Effector CD8-positive, alpha-beta T cell (primary cell): ENCODE data around the gene PTPRA.
"Not testable (repeated sequence)": the region's sequence is repeated elsewhere in the genome, so short reads cannot be mapped to it uniquely, and the experiment has no call there.

ENCODE experiments used
- DNase-seq: peaks from one replicate; lab custom pipeline; 2025; lab: John Stamatoyannopoulos, UW

The PTPRA gene

GRCh38 chr20:3074812-3075211 lies 201.5 kb downstream of the PTPRA start:
- DNase-seq, result no peak

DNA sequence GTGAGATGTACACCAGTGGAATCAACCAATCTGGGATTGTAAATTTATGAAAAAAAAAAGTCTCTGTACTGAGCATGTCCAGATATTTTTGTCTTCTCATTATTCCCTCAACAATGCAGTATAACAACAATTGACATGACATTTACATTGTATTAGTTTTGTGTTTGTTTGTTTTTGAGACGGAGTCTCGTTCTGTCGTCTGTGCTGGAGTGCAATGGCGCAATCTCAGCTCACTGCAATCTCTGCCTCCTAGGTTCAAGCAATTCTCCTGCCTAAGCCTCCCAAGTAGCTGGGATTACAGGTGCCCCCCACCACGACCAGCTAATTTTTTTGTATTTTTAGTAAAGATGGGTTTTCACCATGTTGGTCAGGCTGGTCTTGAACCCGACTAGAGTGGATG lies 202.0 kb downstream of the PTPRA start:
- DNase-seq, result not testable (repeated sequence)

DNA sequence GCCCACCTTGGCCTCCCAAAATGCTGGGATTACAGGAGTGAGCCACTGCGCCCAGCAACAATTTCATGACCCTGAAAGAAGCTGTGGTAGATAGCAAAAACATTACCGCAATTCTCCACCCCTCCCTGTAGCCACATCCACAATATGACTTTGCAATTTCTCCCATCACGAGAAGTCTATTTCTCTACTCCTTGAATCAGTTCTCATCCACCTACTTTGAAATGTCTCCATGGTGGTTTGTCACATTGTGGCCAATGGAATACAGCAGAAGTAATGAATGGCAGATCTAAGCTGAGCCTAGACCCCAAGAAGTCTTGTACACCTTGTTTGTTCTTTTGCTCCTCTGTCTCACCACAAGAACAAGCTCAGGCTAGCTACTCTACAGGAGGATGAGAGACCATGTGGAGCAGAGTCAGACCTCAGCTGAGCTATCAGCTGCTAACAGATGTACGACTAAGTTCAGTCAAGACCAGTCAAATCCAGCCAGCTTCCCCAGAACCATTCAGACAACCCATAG lies 204.4 kb downstream of the PTPRA start:
- DNase-seq, result no peak

DNA sequence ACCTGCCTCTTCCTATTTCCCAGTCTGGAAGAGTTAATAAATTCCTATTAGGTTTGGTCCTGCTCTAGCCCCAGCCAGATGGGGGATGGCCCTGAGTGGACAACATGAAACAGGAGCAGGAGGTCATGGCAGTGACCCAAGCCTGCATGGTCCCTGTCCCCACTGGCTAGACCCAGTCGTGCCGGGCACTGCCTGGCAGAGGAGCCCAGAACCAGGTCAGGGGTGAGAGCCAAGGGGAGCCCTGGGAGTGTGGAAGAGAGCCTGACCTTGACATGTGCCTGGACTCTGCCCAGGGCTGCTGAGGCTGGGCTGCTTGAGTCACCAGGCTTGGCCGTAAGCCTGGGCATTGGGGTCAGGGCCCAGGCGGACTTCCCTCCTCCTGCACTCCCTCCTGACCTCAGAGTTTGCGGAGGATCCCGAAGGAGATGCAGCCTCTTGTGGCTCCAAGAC lies 207.7 kb downstream of the PTPRA start:
- DNase-seq, result no peak

DNA sequence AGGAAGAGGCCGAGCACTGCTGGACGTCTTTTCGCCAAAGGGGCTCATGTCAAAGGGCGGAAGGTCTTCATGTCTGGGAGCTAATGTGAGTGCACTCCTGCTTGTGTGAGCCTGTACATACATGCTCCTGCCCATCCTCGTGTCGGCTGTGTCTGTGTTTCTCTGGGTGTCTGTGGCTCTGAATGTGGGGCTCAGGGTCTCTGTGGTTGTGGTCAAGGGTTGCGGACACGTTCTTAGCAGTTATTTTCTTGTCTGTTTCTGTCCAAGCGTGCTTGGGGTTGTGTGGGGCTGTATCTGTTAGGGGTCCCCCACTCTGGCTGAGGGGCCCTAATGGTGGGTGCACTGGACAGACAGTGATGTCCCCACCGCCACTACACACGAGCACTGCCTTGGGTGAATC lies 208.4 kb downstream of the PTPRA start:
- DNase-seq, result no peak

GRCh38 chr20:3082306-3082951 lies 209.1 kb downstream of the PTPRA start:
- DNase-seq, result no peak

- DNase-seq, result no peak
Observed at GRCh38 chr20:3082955-3083952, 210.0 kb downstream of the PTPRA start.

GRCh38 chr20:3084283-3084985 lies 211.2 kb downstream of the PTPRA start, which contains the start of gene AVP:
Gene AVP, minus strand, starts transcription at chr20:3084724. Its CDS starts 50 bp downstream, at chr20:3084674.
- DNase-seq, result no peak

DNA sequence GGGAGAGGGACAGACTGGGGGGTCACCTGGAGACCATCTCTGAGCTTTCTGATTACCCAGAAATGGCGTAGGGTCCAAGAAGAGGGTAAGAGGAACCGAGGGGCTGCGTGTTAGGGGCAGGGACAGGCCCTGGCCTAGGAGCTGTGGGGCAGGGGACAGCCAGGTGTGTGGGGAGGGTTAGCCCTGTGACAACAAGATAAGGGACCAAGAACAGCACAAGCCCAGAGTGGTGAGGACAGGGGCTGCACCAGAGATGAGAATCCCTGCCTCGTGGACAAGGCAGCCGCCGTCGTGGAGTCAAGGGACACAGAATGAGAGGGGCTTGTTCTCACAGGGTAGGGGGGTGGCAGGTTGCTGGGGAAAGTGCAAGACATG lies 211.7 kb downstream of the PTPRA start:
- DNase-seq, result no peak

- DNase-seq, result no peak
Observed at GRCh38 chr20:3085571-3086072, 212.3 kb downstream of the PTPRA start.

GRCh38 chr20:3088031-3088430 lies 214.8 kb downstream of the PTPRA start:
- no peak for DNase-seq
